UCSD-AML1 (cell line): ENCODE results near the gene ADAM17.
"Not testable (repeated sequence)": the region's sequence is repeated elsewhere in the genome, so short reads cannot be mapped to it uniquely, and the experiment has no call there.

Source experiments
- DNase-seq: peaks from one replicate; lab custom pipeline; 2025; ENCODE audit not compliant: unreplicated experiment; lab: John Stamatoyannopoulos, UW

Gene ADAM17

GRCh38 chr2:9555297-9556120 lies at the start of gene ADAM17:
TSS of gene ADAM17 (minus strand) at chr2:9555830. CDS start at chr2:9555605, 225 bp downstream.
- peak; percentile 98 for DNase-seq

DNA sequence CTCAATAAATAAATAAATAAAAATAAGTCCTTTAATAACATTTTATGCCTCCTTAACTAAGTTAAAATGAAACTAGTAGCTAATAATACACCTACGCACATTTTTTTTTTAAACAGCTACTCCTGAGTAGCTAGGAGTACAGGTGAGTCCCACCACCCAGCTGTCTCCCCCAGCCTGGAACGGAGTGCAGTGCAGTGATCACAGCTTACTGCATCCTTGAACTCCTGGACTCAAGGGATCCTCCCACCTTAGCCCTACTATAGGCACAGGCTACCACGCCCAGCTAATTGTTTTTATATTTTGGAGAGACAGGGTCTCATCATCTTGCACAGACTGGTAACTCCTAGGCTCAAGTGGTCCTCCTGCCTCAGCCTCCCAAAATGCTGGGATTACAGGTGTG lies 46.8 kb upstream of the ADAM17 start:
- no peak for DNase-seq

GRCh38 chr2:9601397-9601796 lies 45.8 kb upstream of the ADAM17 start:
- no peak for DNase-seq

GRCh38 chr2:9599430-9599829 lies 43.8 kb upstream of the ADAM17 start:
- DNase-seq: no peak

DNA sequence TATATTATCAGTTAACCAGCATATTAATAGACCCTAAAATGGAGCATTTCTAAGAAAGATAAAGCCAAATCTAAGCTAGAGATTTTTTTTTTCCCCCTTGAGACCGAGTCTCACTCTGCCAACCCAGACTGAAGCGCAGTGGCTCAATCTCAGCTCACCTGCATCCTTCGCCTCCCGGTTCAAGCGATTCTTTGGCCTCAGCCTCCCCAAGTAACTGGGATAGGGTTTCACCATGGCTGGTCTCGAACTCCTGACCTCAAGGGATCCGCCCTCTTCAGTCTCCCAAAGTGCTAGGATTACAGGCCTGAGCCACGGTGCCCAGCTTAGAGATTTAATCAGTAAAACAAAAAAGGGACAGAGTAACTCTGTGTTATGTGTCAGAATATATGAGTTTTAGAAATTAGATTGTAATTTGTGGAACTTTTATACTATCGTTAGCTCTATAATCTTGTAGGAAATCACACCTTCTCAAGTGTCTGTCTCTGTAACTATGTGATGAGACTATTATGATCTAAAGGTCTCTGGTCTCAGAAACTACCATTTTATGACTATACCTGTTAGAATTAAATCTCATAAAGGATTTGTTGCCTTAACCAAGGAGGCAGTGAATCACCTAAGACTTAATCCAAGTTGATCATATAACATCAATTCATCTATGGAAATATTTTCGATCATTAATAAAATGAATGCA lies 41.1 kb upstream of the ADAM17 start:
- DNase-seq: no peak

- no peak for DNase-seq
Measured at GRCh38 chr2:9595746-9596145, 40.1 kb upstream of the ADAM17 start.

GRCh38 chr2:9595256-9595655 lies 39.6 kb upstream of the ADAM17 start:
- DNase-seq: not testable (repeated sequence)

- DNase-seq: no peak
Measured at GRCh38 chr2:9594366-9595054, 38.9 kb upstream of the ADAM17 start.

DNA sequence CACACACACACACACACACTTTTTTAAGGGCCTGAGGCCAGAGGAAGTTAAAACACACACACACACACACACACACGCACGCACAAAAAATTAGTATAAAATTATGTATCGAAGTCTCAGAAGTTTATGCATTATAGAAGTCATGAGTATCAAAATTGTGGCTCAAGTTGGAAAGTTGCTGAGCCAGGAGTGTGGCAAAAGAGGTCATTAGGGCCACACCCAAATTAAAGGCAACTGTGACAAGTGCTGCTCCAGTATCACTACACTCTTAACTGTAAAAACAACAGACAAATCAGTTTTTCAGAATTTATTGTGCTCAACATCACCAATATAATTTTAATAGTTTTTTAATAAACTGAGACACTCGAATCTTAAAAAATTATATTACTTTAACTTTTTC lies 38.3 kb upstream of the ADAM17 start:
- DNase-seq: no peak

GRCh38 chr2:9592699-9593098 lies 37.1 kb upstream of the ADAM17 start:
- no peak for DNase-seq

DNA sequence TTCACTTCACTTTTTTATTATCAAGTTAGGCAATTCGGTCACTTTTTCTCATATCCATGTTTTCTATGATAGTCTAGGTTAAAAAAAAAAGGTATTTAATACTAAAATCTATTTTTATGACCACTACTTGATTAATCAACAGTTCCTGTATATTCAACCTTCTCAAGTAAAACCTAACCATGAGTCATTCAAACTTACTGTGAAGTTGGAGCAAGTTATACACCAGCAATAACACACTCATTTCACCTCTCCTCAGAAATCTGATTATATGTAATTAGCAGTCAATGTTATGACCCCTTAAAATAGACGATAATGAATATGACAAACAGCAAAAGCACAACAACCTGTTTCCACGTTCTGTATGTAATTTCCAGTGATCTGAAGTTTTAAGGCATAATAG lies 35.0 kb upstream of the ADAM17 start:
- no peak for DNase-seq

GRCh38 chr2:9586465-9586864 lies 30.8 kb upstream of the ADAM17 start:
- no peak for DNase-seq

DNA sequence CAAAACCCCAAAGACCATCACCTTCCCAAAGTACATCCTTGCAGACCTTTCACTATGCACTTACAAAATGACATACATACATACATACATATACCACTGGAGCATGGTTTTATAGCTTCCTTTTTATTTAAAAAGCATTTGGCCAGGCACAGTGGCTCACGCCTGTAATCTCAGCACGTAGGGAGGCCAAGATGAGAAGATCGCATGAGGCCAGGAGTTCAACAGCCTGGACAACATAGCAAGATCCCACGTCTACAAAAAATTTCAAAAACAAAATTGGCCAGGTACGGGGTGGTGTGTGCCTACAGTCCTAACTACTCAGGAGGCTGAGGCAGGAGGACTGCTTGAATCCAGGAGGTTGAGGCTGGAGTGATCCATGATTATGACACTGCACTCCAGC lies 29.9 kb upstream of the ADAM17 start:
- DNase-seq: no peak

- not testable (repeated sequence) for DNase-seq
Measured at GRCh38 chr2:9584902-9585301, 29.3 kb upstream of the ADAM17 start.

DNA sequence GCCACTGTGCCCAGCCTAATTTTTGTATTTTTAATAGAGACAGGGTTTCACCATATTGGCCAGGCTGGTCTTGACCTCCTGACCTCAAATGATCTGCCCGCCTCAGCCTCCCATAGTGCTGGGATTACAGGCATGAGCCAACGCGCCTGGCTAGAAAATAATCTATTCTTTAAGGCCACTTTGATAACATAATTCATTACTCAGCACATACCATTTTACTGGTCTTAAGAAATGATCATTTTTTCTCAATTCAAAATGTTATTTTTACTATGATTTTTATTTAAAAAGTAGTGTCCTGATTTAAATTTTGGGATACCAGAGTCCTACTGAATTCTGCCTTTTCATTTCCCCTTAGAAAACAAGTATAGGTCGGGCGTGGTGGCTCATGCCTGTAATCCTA lies 27.0 kb upstream of the ADAM17 start:
- DNase-seq: no peak

- no peak for DNase-seq
Measured at GRCh38 chr2:9578467-9579235, 23.0 kb upstream of the ADAM17 start.

DNA sequence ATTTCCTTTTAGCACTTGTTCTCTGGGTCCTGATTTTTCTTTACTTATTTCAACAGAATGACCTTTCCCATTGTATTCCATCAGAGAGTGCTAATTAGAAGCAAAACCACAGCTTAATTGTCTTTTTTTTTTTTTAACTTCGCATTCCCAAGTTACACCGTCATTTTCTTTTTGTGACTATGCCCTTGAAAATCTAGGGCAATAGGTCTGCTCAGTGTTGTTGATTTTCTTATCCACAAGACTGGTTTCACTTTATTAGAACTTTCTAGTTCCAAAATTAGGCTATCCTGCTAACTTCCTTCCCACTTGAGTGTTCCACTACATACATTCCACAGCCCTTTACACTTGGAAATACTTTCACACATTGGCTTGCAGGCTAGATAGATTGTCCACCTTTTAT lies 18.7 kb upstream of the ADAM17 start:
- no peak for DNase-seq

DNA sequence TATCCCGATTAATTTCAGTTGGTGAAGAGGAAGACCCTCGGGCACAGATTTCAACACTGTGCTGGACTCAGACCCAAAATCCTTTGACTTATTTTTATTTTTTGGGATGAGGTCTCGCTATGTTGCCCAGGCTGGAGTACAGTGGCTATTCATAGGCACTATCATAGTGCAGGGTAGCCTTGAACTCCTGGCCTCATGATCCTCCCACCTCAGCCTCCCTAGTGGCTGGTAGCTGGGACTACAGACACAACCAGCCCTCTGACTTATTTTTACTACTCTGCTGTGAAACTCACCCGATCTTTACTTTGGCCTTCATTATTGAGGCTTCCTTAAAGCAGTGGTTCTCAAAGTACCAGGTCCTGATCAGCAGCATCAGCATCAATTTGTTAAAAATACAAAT lies 18.2 kb upstream of the ADAM17 start:
- DNase-seq: no peak

GRCh38 chr2:9573013-9573720 lies 17.5 kb upstream of the ADAM17 start:
- no peak for DNase-seq
